ENCODE measurements around the gene COX6A1.

COX6A1 gene

GRCh38 chr12:120437735-120438494, at the start of gene COX6A1:
Gene COX6A1, plus strand, starts transcription at chr12:120438113. Its CDS starts 14 bp downstream, at chr12:120438127.
- TF ChIP-seq, protein P1, sequence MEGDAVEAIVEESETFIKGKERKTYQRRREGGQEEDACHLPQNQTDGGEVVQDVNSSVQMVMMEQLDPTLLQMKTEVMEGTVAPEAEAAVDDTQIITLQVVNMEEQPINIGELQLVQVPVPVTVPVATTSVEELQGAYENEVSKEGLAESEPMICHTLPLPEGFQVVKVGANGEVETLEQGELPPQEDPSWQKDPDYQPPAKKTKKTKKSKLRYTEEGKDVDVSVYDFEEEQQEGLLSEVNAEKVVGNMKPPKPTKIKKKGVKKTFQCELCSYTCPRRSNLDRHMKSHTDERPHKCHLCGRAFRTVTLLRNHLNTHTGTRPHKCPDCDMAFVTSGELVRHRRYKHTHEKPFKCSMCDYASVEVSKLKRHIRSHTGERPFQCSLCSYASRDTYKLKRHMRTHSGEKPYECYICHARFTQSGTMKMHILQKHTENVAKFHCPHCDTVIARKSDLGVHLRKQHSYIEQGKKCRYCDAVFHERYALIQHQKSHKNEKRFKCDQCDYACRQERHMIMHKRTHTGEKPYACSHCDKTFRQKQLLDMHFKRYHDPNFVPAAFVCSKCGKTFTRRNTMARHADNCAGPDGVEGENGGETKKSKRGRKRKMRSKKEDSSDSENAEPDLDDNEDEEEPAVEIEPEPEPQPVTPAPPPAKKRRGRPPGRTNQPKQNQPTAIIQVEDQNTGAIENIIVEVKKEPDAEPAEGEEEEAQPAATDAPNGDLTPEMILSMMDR (IDR thresholded peaks at IDR 0.05; ENCODE audit: control insufficient read depth, extremely low read depth, insufficient read depth): peak; percentile 26; the same call in 1 of the 2 replicates
- DNase-seq (ENCODE audit: low read depth): peak; percentile 99
- H3K4me3 ChIP-seq (ENCODE audit: low read depth, low read length): peak within 1 kb of the TSS; percentile 92

DNA sequence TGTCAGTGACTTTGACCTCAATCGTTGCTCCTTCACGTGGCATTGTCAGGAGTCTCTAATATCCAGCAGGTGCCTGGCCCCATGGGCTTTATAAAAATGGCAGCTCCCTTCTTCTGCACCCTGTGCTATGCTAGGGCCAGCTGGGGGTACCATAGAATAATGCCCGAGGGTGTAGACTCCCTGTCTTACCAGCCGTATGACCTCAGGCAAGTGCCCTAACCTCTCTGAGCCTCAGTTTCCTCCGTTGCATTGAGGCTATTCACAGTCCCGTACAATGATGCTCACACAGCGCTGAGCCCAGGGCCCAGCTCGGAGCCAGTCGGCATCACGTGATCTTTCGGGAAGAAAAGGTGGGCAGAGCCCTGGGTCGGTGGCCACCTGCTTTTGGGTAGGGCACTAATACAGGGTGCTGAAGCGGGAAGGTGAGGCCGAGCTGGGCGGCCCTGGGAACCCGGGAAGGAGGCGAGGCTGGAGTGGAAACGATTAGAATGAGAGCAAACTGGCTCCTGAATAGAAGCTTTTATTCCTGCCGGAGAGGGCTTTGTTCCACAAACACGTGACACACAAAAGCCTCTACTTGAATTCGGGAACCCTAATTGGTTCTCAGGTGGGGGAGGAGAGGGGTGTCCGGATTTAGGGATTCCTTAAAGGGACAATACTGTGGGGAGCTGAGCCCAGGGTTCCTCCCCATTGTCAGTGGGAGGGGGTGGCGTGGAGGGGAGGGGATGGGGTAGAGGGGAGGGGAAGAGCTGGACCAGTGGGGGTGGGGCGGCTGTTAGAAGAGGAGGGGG, 49.0 kb upstream of the COX6A1 start:
- TF ChIP-seq, protein P1 (IDR thresholded peaks at IDR 0.05; ENCODE audit: control insufficient read depth, extremely low read depth, insufficient read depth): no peak
- H3K4me3 ChIP-seq (ENCODE audit: low read depth, low read length): no peak overlapping the region
- DNase-seq (ENCODE audit: low read depth): no peak

DNA sequence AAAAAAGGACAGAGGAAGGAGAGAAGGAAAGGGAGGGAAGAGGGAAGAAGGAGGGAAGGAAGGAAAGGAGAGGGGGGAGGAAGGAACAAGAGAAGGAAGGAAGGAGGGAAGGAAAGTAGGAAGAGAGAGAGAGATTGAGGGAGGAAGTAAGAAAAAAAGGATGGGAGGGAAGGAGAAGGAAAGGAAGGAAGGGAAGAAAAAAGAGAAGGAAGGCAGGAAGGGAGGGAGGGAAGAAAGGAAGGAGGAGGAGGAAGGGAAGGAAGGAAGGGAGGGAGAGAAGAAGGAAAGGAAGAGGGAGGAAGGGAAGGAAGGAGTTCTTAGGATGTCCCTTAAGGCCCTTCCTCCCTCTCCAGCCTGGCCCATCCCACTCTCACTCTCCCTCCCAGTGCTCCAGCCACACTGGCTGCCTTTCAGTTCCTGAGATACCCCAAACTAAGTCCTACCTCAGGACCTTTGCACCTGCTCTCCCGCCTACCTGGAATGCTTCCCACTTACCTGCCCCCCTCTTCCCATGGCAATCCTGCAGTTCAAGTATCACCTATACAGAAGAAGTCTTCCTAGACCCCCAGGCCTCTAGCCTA, 47.3 kb upstream of the COX6A1 start:
- TF ChIP-seq, protein P1 (IDR thresholded peaks at IDR 0.05; ENCODE audit: control insufficient read depth, extremely low read depth, insufficient read depth): no peak
- DNase-seq (ENCODE audit: low read depth): no peak
- H3K4me3 ChIP-seq (ENCODE audit: low read depth, low read length): no peak overlapping the region

DNA sequence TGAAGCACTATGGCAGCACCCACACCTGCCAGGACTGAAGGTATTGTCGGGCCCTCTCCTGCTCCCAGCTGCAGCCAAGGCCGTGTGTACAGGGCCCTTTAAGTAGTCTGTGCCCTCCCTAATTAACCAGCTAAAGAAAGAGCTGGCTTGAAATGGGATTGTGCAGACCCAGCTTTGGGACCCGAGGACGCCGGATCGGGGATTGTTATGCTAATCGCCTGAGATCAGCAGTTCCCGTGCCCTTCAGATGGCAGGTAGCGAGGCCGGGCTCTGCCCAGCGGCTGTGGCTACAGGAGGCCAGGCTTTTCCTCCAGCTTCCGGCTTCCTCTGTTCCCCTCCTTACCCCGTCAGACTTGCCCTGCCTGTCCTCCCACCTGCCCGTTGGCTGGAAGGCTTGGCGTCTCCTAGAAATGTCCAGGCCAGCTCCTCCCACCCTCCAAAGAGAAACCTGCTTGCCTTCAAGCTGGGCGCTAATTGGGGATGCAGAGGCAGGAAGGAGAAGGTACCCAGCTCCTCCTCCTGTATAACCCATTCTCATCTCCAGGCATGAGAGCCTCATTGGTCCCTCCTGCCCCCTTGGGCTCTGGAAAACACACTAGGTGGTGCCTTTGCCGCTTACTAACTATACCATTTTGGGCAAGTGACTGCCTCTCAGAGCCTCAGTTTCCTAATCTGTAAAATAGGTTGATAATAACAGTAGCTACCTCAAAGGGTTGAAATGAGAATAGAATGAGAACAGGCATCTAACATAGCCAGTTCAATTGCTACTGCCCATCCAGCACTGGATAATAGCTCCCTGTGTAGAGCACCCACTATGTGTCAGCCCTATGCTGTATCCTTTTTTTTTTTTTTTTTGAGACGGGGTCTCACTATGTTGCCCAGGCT, 43.2 kb upstream of the COX6A1 start:
- peak overlapping the region; percentile 16; the same call in 1 of the 2 replicates for H3K4me3 ChIP-seq (ENCODE audit: low read depth, low read length)
- DNase-seq (ENCODE audit: low read depth): peak; percentile 92
- TF ChIP-seq, protein P1 (IDR thresholded peaks at IDR 0.05; ENCODE audit: control insufficient read depth, extremely low read depth, insufficient read depth): no peak

- TF ChIP-seq, protein P1 (IDR thresholded peaks at IDR 0.05; ENCODE audit: control insufficient read depth, extremely low read depth, insufficient read depth): no peak
- no peak overlapping the region for H3K4me3 ChIP-seq (ENCODE audit: low read depth, low read length)
- DNase-seq (ENCODE audit: low read depth): peak; percentile 30
These were observed 39.9 kb upstream of the COX6A1 start for GRCh38 chr12:120397824-120398540.

Measured in LNCaP clone FGC (cell line).